Measurements from ENCODE around the gene WNK1.

DNA sequence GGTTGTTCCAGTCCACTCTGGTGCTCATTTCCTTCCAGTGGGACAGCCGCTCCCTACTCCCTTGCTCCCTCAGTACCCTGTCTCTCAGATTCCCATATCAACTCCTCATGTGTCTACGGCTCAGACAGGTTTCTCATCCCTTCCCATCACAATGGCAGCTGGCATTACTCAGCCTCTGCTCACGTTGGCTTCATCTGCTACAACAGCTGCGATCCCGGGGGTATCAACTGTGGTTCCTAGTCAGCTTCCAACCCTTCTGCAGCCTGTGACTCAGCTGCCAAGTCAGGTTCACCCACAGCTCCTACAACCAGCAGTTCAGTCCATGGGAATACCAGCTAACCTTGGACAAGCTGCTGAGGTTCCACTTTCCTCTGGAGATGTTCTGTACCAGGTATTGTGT, 127.3 kb downstream of the WNK1 start:
- TF ChIP-seq, protein P1, sequence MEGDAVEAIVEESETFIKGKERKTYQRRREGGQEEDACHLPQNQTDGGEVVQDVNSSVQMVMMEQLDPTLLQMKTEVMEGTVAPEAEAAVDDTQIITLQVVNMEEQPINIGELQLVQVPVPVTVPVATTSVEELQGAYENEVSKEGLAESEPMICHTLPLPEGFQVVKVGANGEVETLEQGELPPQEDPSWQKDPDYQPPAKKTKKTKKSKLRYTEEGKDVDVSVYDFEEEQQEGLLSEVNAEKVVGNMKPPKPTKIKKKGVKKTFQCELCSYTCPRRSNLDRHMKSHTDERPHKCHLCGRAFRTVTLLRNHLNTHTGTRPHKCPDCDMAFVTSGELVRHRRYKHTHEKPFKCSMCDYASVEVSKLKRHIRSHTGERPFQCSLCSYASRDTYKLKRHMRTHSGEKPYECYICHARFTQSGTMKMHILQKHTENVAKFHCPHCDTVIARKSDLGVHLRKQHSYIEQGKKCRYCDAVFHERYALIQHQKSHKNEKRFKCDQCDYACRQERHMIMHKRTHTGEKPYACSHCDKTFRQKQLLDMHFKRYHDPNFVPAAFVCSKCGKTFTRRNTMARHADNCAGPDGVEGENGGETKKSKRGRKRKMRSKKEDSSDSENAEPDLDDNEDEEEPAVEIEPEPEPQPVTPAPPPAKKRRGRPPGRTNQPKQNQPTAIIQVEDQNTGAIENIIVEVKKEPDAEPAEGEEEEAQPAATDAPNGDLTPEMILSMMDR (IDR thresholded peaks at IDR 0.05) = no peak
- TF ChIP-seq SREBF2 (IDR thresholded peaks at IDR 0.05) = no peak
- TF ChIP-seq, protein P2, sequence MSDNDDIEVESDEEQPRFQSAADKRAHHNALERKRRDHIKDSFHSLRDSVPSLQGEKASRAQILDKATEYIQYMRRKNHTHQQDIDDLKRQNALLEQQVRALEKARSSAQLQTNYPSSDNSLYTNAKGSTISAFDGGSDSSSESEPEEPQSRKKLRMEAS (IDR thresholded peaks at IDR 0.05) = no peak
- TF ChIP-seq CBX2 (IDR thresholded peaks at IDR 0.05; ENCODE audit: borderline replicate concordance, low read depth) = no peak
- TF ChIP-seq BHLHE40 (IDR thresholded peaks at IDR 0.05; ENCODE audit: low read depth, low read length) = no peak
- no peak for TF ChIP-seq CHD2 (IDR thresholded peaks at IDR 0.05; ENCODE audit: low read length, partially characterized antibody)
- no peak for TF ChIP-seq POLR2AphosphoS2 (conservative IDR thresholded peaks at IDR 0.05; ENCODE audit: low read length)
- no peak for TF ChIP-seq SMC3 (IDR thresholded peaks at IDR 0.05)
- no peak for TF ChIP-seq POLR2A (IDR thresholded peaks at IDR 0.05; ENCODE audit: low read length)
- TF ChIP-seq EP300 (IDR thresholded peaks at IDR 0.05) = no peak
- no peak for TF ChIP-seq RAD21 (conservative IDR thresholded peaks at IDR 0.05 in 1 of 2, IDR thresholded peaks at IDR 0.05 in 1 of 2)
- TF ChIP-seq HDAC2 (IDR thresholded peaks at IDR 0.05) = no peak
- no peak for TF ChIP-seq ESRRA (IDR thresholded peaks at IDR 0.05; ENCODE audit: borderline replicate concordance, low read length)

Measured in A549 (cell line).